Stimulated activated naive CD8-positive, alpha-beta T cell treated with anti-CD3 and anti-CD28 coated beads, Interleukin-15, amount 100 ng/mL, for 72 hours (primary cell): Measurements from ENCODE around the gene ADAMTS5.
A peak's percentile ranks its signal among the peaks of the same experiment; 100 is the strongest.

ENCODE experiments used
- ATAC-seq: fragments of 150-1000 bp; cut with Tn5 transposase; 2 replicates; pipeline ENCODE4 v1.10.0; 2021; ENCODE audit warnings: mild to moderate bottlenecking, moderate library complexity
- DNase-seq, 2 donors: peaks; one replicate each; pipeline ENCODE4 v3.0.0; 2021 to 2022
- H3K27ac Mint-ChIP-seq, 2 donors: one replicate each; pipeline ENCODE4 v1.8.0; 2022; ENCODE audit warnings: mild to moderate bottlenecking in 2 of 2, mixed read lengths in 2 of 2, moderate library complexity in 2 of 2
- H3K27me3 Mint-ChIP-seq: one replicate; pipeline ENCODE4 v1.8.0; 2022; ENCODE audit warnings: mixed read lengths
- H3K4me1 Mint-ChIP-seq: one replicate; pipeline ENCODE4 v1.8.0; 2022; ENCODE audit warnings: mild to moderate bottlenecking, mixed read lengths
- H3K4me3 Mint-ChIP-seq, 2 donors: one replicate each; pipeline ENCODE4 v1.8.0; 2022; ENCODE audit warnings: mild to moderate bottlenecking in 2 of 2, mixed read lengths in 2 of 2, moderate library complexity in 1 of 2
- H3K9me3 Mint-ChIP-seq, 2 donors: one replicate each; pipeline ENCODE4 v1.8.0; 2022; ENCODE audit warnings: mixed read lengths in 2 of 2

ADAMTS5 gene

DNA sequence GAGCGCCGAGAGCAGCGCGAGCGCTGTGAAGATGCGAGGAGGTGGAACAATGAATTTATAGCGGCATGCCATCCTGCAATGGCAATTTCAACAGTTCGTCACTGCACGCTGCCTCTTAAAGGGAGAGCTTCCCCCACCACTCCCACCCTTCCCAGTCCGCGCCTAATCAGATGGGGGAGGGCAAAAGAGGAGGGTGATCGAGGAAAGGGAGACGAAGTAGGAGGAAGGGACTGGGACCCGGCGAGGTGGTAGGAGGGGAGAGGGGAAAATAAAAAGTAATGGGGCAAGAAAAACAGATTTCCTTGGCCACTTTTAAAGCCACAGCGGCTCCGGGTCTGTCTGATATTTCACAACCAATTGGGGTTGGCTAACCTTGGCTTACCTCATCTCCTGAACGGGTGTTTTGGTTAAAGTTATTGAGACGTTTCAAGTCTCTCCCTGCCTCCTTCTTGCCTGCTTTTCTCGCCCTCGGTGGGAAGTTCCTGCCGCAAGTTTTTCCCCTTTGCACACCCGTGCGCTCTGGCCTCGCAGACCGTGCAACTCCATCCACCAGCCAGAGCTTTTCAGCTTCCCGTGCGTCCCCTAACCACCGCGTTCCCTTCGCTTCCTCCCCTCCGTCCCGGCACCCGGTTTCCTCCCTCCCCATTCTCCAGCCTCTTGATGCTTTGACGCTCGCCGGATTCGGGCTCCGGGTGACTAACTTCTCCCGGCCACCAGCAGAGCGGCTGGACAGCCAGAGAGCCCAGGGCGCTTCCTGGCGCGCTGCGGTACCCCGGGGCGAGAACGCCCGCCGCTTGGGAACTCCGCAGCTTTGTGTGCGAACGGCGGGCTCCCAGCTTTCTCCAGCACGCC, at the start of gene ADAMTS5:
Gene ADAMTS5 (minus strand): TSS at position 27 of the 852 bp plus-strand sequence. CDS start 697 bp downstream, outside the sequence.
- peaks cover 65% of the 10 kb centered on the region for H3K27me3 Mint-ChIP-seq
- peak within 1 kb of the TSS in 1 of 2 donors; percentile 24 for H3K4me3 Mint-ChIP-seq
- H3K27ac Mint-ChIP-seq: no peak within 1 kb of the TSS
- ATAC-seq (no peak), DNase-seq (no peak)
- peaks cover 14% of the 10 kb centered on the region for H3K4me1 Mint-ChIP-seq
- no peaks in the 10 kb centered on the region for H3K9me3 Mint-ChIP-seq

DNA sequence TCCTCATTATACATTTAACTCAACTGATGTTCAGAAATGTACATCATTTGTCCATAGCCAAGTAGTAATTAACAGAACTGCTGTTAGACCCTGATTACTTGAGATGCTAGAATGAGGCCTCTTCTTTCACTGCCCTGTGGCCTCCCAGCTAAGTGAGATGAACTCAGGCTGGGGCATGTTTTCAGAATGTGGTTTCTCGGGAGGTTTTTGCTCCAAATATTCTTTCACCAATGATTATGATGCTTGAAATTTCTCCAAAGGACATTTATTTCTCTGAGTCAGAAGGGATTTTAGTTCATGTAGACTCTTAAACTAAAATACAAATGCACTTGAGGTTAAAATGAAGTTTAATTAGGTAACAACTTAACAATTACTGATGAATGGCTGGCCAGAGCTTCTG, 34.6 kb upstream of the ADAMTS5 start:
- Mint-ChIP-seq H3K27ac (no peak overlapping the region), H3K27me3 (no peaks in the 10 kb centered on the region), H3K4me1 (no peaks in the 10 kb centered on the region), H3K4me3 (no peak overlapping the region), H3K9me3 (no peaks in the 10 kb centered on the region)
- ATAC-seq (no peak), DNase-seq (no peak)

- H3K9me3 Mint-ChIP-seq: peaks cover 7 to 8% of the 10 kb centered on the region in 2 donors
- no peaks in the 10 kb centered on the region for H3K4me1 Mint-ChIP-seq
- no peaks in the 10 kb centered on the region for H3K27me3 Mint-ChIP-seq
- H3K27ac Mint-ChIP-seq: no peak overlapping the region
- ATAC-seq (no peak), DNase-seq (no peak)
- no peak overlapping the region for H3K4me3 Mint-ChIP-seq
Measured at GRCh38 chr21:26983576-26983975, 16.7 kb upstream of the ADAMTS5 start.

DNA sequence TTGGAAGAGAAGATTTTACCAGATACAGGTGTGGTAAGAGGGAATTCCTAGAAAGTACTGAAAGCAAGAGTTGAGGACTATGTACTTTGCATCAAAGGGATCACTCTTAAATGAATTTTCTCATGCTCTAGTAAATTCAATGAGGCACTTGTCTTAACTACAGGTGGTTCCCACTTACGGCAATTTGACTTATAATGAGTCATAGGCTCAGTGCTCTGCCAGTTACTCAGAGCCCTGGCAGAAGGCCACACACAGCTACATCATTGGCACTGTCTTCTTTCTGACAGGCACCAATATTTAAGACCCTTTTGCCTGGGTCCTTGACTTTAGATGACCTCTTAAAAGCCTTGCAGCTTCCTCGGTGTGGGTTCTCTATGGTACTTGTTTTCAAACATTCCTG, 15.9 kb upstream of the ADAMTS5 start:
- Mint-ChIP-seq H3K27ac (no peak overlapping the region), H3K27me3 (no peaks in the 10 kb centered on the region), H3K4me1 (no peaks in the 10 kb centered on the region), H3K4me3 (no peak overlapping the region), H3K9me3 (peaks cover 7% of the 10 kb centered on the region in 2 donors)
- DNase-seq (no peak), ATAC-seq (no peak)

GRCh38 chr21:26977746-26978145, 10.9 kb upstream of the ADAMTS5 start:
- DNase-seq: no peak
- no peaks in the 10 kb centered on the region for H3K27me3 Mint-ChIP-seq
- ATAC-seq: no peak
- H3K27ac Mint-ChIP-seq: no peak overlapping the region
- H3K9me3 Mint-ChIP-seq: peaks cover 4 to 7% of the 10 kb centered on the region in 2 donors
- H3K4me3 Mint-ChIP-seq: no peak overlapping the region
- H3K4me1 Mint-ChIP-seq: no peaks in the 10 kb centered on the region

- Mint-ChIP-seq H3K9me3 (no peaks in the 10 kb centered on the region), H3K4me1 (no peaks in the 10 kb centered on the region), H3K4me3 (no peak overlapping the region), H3K27me3 (peaks cover 19% of the 10 kb centered on the region), H3K27ac (no peak overlapping the region)
- ATAC-seq (no peak), DNase-seq (no peak)
Measured at GRCh38 chr21:26973226-26973625, 6.3 kb upstream of the ADAMTS5 start.

GRCh38 chr21:26972192-26972591, 5.3 kb upstream of the ADAMTS5 start:
- ATAC-seq: no peak

DNA sequence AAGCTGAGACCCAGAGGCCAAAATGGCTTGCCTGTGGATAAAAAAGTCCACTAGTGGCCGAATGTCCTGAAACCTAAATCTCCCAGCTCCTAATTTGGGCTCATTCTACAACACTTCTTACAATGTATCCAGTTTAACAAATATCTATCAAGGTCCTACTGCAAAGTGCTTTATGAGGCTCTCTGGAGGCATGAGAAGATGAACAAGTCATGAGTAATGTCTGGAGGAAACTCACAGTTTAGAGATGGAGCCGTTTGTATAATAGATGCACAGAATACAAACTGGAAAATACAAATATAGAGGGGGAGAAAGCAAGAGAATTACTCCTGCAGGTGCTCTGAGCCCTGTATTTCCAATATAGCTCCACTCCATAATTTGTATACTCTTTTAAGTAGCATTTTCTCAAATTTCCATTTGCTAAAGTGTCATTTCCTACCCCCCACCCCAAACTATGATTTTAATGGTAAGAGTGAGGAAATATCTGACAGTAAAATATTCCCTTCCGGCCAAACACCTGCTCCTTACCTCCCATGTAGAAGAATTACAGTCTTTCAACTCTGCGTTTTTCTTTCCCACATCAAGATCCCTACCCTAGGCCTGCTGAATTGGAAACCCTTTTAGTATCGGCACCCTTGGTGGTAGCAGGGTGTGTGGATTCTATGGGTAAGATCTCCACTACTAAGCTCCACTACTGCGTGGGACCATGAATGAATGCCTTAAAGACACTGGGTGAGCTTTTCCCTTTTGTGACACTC, 3.3 kb upstream of the ADAMTS5 start:
- ATAC-seq: no peak
- DNase-seq: no peak
- no peaks in the 10 kb centered on the region for H3K9me3 Mint-ChIP-seq
- H3K27me3 Mint-ChIP-seq: peaks cover 50% of the 10 kb centered on the region
- no peak overlapping the region for H3K27ac Mint-ChIP-seq
- H3K4me1 Mint-ChIP-seq: peaks cover 14% of the 10 kb centered on the region
- H3K4me3 Mint-ChIP-seq: no peak overlapping the region

More at GRCh38 chr21:26972192-26972591, 5.3 kb upstream of the ADAMTS5 start:
- Mint-ChIP-seq H3K9me3 (no peaks in the 10 kb centered on the region), H3K27me3 (peaks cover 29% of the 10 kb centered on the region), H3K4me3 (no peak overlapping the region), H3K4me1 (peaks cover 6% of the 10 kb centered on the region), H3K27ac (peak overlapping the region in 1 of 2 donors; percentile 14)
- DNase-seq: no peak

- H3K27me3 Mint-ChIP-seq: peaks cover 65% of the 10 kb centered on the region
- no peaks in the 10 kb centered on the region for H3K9me3 Mint-ChIP-seq
- H3K27ac Mint-ChIP-seq: no peak overlapping the region
- no peak for DNase-seq
- peaks cover 14% of the 10 kb centered on the region for H3K4me1 Mint-ChIP-seq
- ATAC-seq: no peak
- H3K4me3 Mint-ChIP-seq: peak overlapping the region in 1 of 2 donors; percentile 15
Measured at GRCh38 chr21:26966649-26967061, 233 bp downstream of the ADAMTS5 start.

GRCh38 chr21:26965907-26966581, 844 bp downstream of the ADAMTS5 start:
- peaks cover 64% of the 10 kb centered on the region for H3K27me3 Mint-ChIP-seq
- H3K9me3 Mint-ChIP-seq: no peaks in the 10 kb centered on the region
- DNase-seq (no peak), ATAC-seq (no peak)
- no peak overlapping the region for H3K27ac Mint-ChIP-seq
- H3K4me1 Mint-ChIP-seq: peaks cover 14% of the 10 kb centered on the region
- H3K4me3 Mint-ChIP-seq: no peak overlapping the region

- DNase-seq (no peak), ATAC-seq (no peak)
- Mint-ChIP-seq H3K4me3 (no peak overlapping the region), H3K27ac (no peak overlapping the region), H3K9me3 (no peaks in the 10 kb centered on the region), H3K4me1 (peaks cover 14% of the 10 kb centered on the region), H3K27me3 (peaks cover 56% of the 10 kb centered on the region)
Measured at GRCh38 chr21:26965040-26965906, 1.6 kb downstream of the ADAMTS5 start.

DNA sequence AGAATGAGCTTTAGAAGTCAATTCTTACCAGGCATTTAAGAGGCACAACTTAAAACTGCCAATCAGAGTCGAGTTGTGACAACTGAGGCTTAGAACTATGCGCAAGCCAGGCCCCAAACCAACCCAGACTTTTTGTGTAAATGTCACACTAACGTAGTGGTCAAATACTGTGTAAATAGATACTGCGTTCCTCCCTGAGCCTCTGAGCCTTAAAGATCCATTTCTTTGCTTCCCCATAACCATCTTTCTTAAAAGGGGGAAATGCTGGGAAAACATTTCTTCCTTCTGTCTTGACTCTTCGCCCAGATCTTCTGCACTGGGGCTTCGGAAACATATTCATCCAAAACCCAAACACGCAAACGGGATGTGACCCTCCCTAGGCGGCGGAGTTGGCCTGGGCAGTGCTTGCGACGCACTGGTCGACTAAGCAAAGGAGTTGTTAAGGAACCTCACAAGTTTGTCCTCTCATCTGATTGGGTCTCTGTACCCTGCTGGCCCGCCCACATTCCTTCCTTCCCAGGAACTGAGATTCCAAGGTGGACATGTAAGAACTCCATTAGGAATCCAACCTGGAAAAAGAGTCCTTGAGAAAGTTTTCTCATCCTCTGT, 2.6 kb downstream of the ADAMTS5 start:
- Mint-ChIP-seq H3K27ac (no peak overlapping the region), H3K4me1 (peaks cover 14% of the 10 kb centered on the region), H3K9me3 (no peaks in the 10 kb centered on the region), H3K4me3 (no peak overlapping the region), H3K27me3 (peaks cover 52% of the 10 kb centered on the region)
- no peak for ATAC-seq
- no peak for DNase-seq

DNA sequence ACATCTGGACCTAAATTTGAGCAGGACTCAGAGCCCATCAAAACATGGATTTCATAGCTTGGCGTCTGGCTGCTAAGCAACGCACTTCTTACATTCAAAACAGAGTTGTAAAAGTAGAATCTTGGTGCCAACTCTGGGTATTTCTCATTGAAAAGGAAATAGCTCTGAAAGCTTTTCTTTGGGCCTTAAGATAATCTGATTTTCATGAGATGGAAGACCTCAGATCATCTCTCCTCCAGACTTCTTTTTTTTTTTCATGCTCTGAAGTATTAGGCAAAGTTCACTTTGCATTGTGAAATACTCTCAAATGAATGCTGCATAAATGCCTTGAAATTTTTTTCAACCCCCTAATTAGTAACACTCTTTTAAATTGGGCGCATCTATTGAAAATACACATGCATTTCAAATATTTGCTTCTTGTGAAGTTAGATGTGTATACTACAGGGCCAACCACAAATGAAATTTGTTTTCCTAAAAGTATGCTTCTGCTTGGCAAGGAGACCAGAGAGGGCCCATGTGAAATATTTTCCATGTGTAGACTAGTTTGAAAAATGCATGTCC, 4.2 kb downstream of the ADAMTS5 start:
- Mint-ChIP-seq H3K4me3 (no peak overlapping the region), H3K9me3 (no peaks in the 10 kb centered on the region)
- no peak for ATAC-seq

GRCh38 chr21:26961698-26962097, 5.2 kb downstream of the ADAMTS5 start:
- Mint-ChIP-seq H3K4me3 (no peak overlapping the region), H3K27me3 (peaks cover 31% of the 10 kb centered on the region), H3K27ac (no peak overlapping the region), H3K9me3 (no peaks in the 10 kb centered on the region), H3K4me1 (peaks cover 5% of the 10 kb centered on the region)
- ATAC-seq (no peak), DNase-seq (no peak)

More for the DNA sequence above, 4.2 kb downstream of the ADAMTS5 start:
- H3K27me3 Mint-ChIP-seq: peaks cover 41% of the 10 kb centered on the region
- no peak for DNase-seq
- peaks cover 12% of the 10 kb centered on the region for H3K4me1 Mint-ChIP-seq
- no peak overlapping the region for H3K27ac Mint-ChIP-seq
